Endothelial cell of umbilical vein (primary cell): ENCODE data around the gene TOB1.

ENCODE experiments used
- POLR2A ChIP-seq: IDR thresholded peaks from 2 replicates; pipeline ENCODE4 v1.6.1; 2012; ENCODE audit warnings: low read depth, mild to moderate bottlenecking, control low read depth, low read length
- POLR2AphosphoS5 ChIP-seq: IDR thresholded peaks from 2 replicates; pipeline ENCODE4 v1.6.1; 2012; ENCODE audit warnings: low read depth, mild to moderate bottlenecking, control low read depth, low read length, moderate library complexity; ENCODE audit not compliant: insufficient read depth
- TF ChIP-seq, protein P1 (sequence below), 2 donors: IDR thresholded peaks; 1 replicate in 1 of 2; 2 replicates in 1 of 2; pipeline ENCODE4 v1.5.1; 2011; ENCODE audit warnings: low read length in 2 of 2, mild to moderate bottlenecking in 2 of 2, moderate library complexity in 2 of 2, control low read depth in 1 of 2, inconsistent platforms in 1 of 2, low read depth in 1 of 2; ENCODE audit not compliant: insufficient read depth in 1 of 2; ENCODE audit errors: extremely low read depth in 1 of 2

DNA sequence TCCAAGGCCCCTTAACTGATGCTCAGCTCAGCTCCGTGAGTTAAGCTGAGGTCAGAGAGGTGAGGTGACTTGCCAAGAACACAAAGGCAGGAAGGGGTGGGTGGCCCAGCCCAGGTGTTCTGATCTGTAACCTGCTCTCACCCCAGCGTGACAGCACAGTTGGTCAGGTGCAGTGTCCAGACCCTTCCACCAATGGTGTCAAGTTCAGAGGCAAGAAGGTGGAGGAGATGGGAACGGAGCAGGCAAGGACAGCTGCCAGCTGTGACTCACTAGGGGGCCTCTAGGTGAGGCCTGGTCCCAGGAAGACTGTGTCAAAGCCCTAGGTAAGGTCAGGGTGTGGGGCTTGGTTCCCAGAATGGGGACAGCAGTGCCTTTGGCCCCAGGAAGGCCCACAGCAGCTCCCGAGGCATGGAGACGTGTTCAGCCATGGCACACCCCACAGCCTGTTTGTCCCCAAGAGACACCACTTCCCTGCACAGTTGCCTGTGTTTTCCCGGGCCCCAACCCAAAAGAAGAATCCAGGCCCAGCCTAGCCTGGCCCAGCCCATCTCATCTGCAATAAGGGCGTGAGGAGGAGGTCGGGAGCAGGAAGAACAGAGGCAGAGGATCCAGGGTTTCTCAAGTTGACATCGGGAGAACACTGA is 23.5 kb downstream of the TOB1 start:
- TF ChIP-seq, protein P1, sequence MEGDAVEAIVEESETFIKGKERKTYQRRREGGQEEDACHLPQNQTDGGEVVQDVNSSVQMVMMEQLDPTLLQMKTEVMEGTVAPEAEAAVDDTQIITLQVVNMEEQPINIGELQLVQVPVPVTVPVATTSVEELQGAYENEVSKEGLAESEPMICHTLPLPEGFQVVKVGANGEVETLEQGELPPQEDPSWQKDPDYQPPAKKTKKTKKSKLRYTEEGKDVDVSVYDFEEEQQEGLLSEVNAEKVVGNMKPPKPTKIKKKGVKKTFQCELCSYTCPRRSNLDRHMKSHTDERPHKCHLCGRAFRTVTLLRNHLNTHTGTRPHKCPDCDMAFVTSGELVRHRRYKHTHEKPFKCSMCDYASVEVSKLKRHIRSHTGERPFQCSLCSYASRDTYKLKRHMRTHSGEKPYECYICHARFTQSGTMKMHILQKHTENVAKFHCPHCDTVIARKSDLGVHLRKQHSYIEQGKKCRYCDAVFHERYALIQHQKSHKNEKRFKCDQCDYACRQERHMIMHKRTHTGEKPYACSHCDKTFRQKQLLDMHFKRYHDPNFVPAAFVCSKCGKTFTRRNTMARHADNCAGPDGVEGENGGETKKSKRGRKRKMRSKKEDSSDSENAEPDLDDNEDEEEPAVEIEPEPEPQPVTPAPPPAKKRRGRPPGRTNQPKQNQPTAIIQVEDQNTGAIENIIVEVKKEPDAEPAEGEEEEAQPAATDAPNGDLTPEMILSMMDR (IDR thresholded peaks at IDR 0.05; ENCODE audit: extremely low read depth in 1 of 2, insufficient read depth in 1 of 2, low read depth in 1 of 2, low read length in 2 of 2): no peak
- no peak for TF ChIP-seq POLR2A
- no peak for TF ChIP-seq POLR2AphosphoS5
